ENCODE measurements around the gene ANKRD63. TPM values are rescaled to one million over a fixed set of nuclear protein-coding genes. Genes with fewer than 3 reads are reported as not detected.

ANKRD63 gene
- polyA plus RNA-seq, 1 donor: 0.16 TPM

GRCh38 chr15:40249477-40250303, 33.2 kb downstream of the ANKRD63 start:
- no peak overlapping the region for H3K4me3 ChIP-seq (ENCODE audit: low read length)

GRCh38 chr15:40248006-40248783, 34.7 kb downstream of the ANKRD63 start:
- WGBS (ENCODE audit: insufficient coverage, low lambda C conversion rate): 80% methylated on average over 1 of the region's 17 CpGs
- no peak for DNase-seq
- Histone ChIP-seq H3K27me3 (ENCODE audit: control insufficient read depth, insufficient read depth, low read length) (peaks cover 12% of the 10 kb centered on the region), H3K27ac (ENCODE audit: low read length) (no peak overlapping the region), H3K9me3 (ENCODE audit: control insufficient read depth, low read depth, low read length) (no peaks in the 10 kb centered on the region), H3K4me1 (ENCODE audit: control insufficient read depth, insufficient read depth, low read length) (peaks cover 40% of the 10 kb centered on the region), H3K36me3 (ENCODE audit: control insufficient read depth, insufficient read depth, low read length) (no peaks in the 10 kb centered on the region), H3K4me3 (ENCODE audit: low read length) (no peak overlapping the region)

More at GRCh38 chr15:40249477-40250303, 33.2 kb downstream of the ANKRD63 start:
- Histone ChIP-seq H3K27me3 (ENCODE audit: control insufficient read depth, insufficient read depth, low read length) (peaks cover 21% of the 10 kb centered on the region), H3K36me3 (ENCODE audit: control insufficient read depth, insufficient read depth, low read length) (no peaks in the 10 kb centered on the region), H3K4me1 (ENCODE audit: control insufficient read depth, insufficient read depth, low read length) (peaks cover 43% of the 10 kb centered on the region), H3K27ac (ENCODE audit: low read length) (no peak overlapping the region), H3K9me3 (ENCODE audit: control insufficient read depth, low read depth, low read length) (no peaks in the 10 kb centered on the region)
- 100% methylated on average over 2 of the region's 11 CpGs for WGBS (ENCODE audit: insufficient coverage, low lambda C conversion rate)
- no peak for DNase-seq

GRCh38 chr15:40247406-40247971, 35.4 kb downstream of the ANKRD63 start:
- peaks cover 38% of the 10 kb centered on the region for H3K4me1 ChIP-seq (ENCODE audit: control insufficient read depth, insufficient read depth, low read length)
- H3K36me3 ChIP-seq (ENCODE audit: control insufficient read depth, insufficient read depth, low read length): no peaks in the 10 kb centered on the region
- H3K27ac ChIP-seq (ENCODE audit: low read length): no peak overlapping the region
- no CpG with 5 or more reads among the region's 12 CpGs for WGBS (ENCODE audit: insufficient coverage, low lambda C conversion rate)
- DNase-seq: no peak
- peaks cover 7% of the 10 kb centered on the region for H3K27me3 ChIP-seq (ENCODE audit: control insufficient read depth, insufficient read depth, low read length)
- no peak overlapping the region for H3K4me3 ChIP-seq (ENCODE audit: low read length)
- H3K9me3 ChIP-seq (ENCODE audit: control insufficient read depth, low read depth, low read length): no peaks in the 10 kb centered on the region

- no CpG with 5 or more reads among the region's 8 CpGs for WGBS (ENCODE audit: insufficient coverage, low lambda C conversion rate)
- Histone ChIP-seq H3K36me3 (ENCODE audit: control insufficient read depth, insufficient read depth, low read length) (no peaks in the 10 kb centered on the region), H3K27me3 (ENCODE audit: control insufficient read depth, insufficient read depth, low read length) (no peaks in the 10 kb centered on the region), H3K4me1 (ENCODE audit: control insufficient read depth, insufficient read depth, low read length) (peaks cover 34% of the 10 kb centered on the region), H3K4me3 (ENCODE audit: low read length) (no peak overlapping the region), H3K9me3 (ENCODE audit: control insufficient read depth, low read depth, low read length) (no peaks in the 10 kb centered on the region), H3K27ac (ENCODE audit: low read length) (peak overlapping the region; percentile 58)
- DNase-seq: no peak
Observed at GRCh38 chr15:40246496-40247280, 36.2 kb downstream of the ANKRD63 start.

GRCh38 chr15:40245666-40246450, 37.0 kb downstream of the ANKRD63 start:
- H3K36me3 ChIP-seq (ENCODE audit: control insufficient read depth, insufficient read depth, low read length): no peaks in the 10 kb centered on the region
- DNase-seq: peak; percentile 61 to 77
- H3K4me3 ChIP-seq (ENCODE audit: low read length): no peak overlapping the region
- peaks cover 25% of the 10 kb centered on the region for H3K4me1 ChIP-seq (ENCODE audit: control insufficient read depth, insufficient read depth, low read length)
- H3K27ac ChIP-seq (ENCODE audit: low read length): peak overlapping the region; percentile 58
- H3K27me3 ChIP-seq (ENCODE audit: control insufficient read depth, insufficient read depth, low read length): no peaks in the 10 kb centered on the region
- no peaks in the 10 kb centered on the region for H3K9me3 ChIP-seq (ENCODE audit: control insufficient read depth, low read depth, low read length)
- no CpG with 5 or more reads among the region's 9 CpGs for WGBS (ENCODE audit: insufficient coverage, low lambda C conversion rate)

GRCh38 chr15:40244961-40245523, 37.8 kb downstream of the ANKRD63 start:
- WGBS (ENCODE audit: insufficient coverage, low lambda C conversion rate): no CpG with 5 or more reads among the region's 5 CpGs

GRCh38 chr15:40243126-40243810, 39.6 kb downstream of the ANKRD63 start:
- no peaks in the 10 kb centered on the region for H3K36me3 ChIP-seq (ENCODE audit: control insufficient read depth, insufficient read depth, low read length)
- no peak overlapping the region for H3K27ac ChIP-seq (ENCODE audit: low read length)
- H3K4me1 ChIP-seq (ENCODE audit: control insufficient read depth, insufficient read depth, low read length): peaks cover 33% of the 10 kb centered on the region
- DNase-seq: no peak
- WGBS (ENCODE audit: insufficient coverage, low lambda C conversion rate): 66% methylated on average over 4 of the region's 9 CpGs
- H3K27me3 ChIP-seq (ENCODE audit: control insufficient read depth, insufficient read depth, low read length): peaks cover 16% of the 10 kb centered on the region
- H3K4me3 ChIP-seq (ENCODE audit: low read length): no peak overlapping the region
- no peaks in the 10 kb centered on the region for H3K9me3 ChIP-seq (ENCODE audit: control insufficient read depth, low read depth, low read length)

More at GRCh38 chr15:40244961-40245523, 37.8 kb downstream of the ANKRD63 start:
- DNase-seq: peak; percentile 57 to 81
- peaks cover 24% of the 10 kb centered on the region for H3K4me1 ChIP-seq (ENCODE audit: control insufficient read depth, insufficient read depth, low read length)
- no peaks in the 10 kb centered on the region for H3K36me3 ChIP-seq (ENCODE audit: control insufficient read depth, insufficient read depth, low read length)
- H3K27me3 ChIP-seq (ENCODE audit: control insufficient read depth, insufficient read depth, low read length): peaks cover under 1% of the 10 kb centered on the region
- no peaks in the 10 kb centered on the region for H3K9me3 ChIP-seq (ENCODE audit: control insufficient read depth, low read depth, low read length)
- H3K4me3 ChIP-seq (ENCODE audit: low read length): no peak overlapping the region
- H3K27ac ChIP-seq (ENCODE audit: low read length): peak overlapping the region; percentile 58

GRCh38 chr15:40242601-40243000, 40.3 kb downstream of the ANKRD63 start:
- Histone ChIP-seq H3K27me3 (ENCODE audit: control insufficient read depth, insufficient read depth, low read length) (peaks cover 17% of the 10 kb centered on the region), H3K9me3 (ENCODE audit: control insufficient read depth, low read depth, low read length) (no peaks in the 10 kb centered on the region), H3K36me3 (ENCODE audit: control insufficient read depth, insufficient read depth, low read length) (no peaks in the 10 kb centered on the region), H3K4me1 (ENCODE audit: control insufficient read depth, insufficient read depth, low read length) (peaks cover 33% of the 10 kb centered on the region), H3K4me3 (ENCODE audit: low read length) (no peak overlapping the region), H3K27ac (ENCODE audit: low read length) (no peak overlapping the region)
- WGBS (ENCODE audit: insufficient coverage, low lambda C conversion rate): no CpG with 5 or more reads among the region's 5 CpGs
- DNase-seq: no peak

- Histone ChIP-seq H3K27ac (ENCODE audit: low read length) (no peak overlapping the region), H3K4me3 (ENCODE audit: low read length) (no peak overlapping the region), H3K4me1 (ENCODE audit: control insufficient read depth, insufficient read depth, low read length) (peaks cover 33% of the 10 kb centered on the region), H3K9me3 (ENCODE audit: control insufficient read depth, low read depth, low read length) (no peaks in the 10 kb centered on the region), H3K36me3 (ENCODE audit: control insufficient read depth, insufficient read depth, low read length) (no peaks in the 10 kb centered on the region), H3K27me3 (ENCODE audit: control insufficient read depth, insufficient read depth, low read length) (peaks cover 17% of the 10 kb centered on the region)
- 80% methylated on average over 1 of the region's 10 CpGs for WGBS (ENCODE audit: insufficient coverage, low lambda C conversion rate)
- no peak for DNase-seq
Observed at GRCh38 chr15:40242213-40242599, 40.7 kb downstream of the ANKRD63 start.

Measured in large intestine (tissue), 3 donors.